Measurements from ENCODE around the gene VPS13D. TPM values are rescaled to one million over a fixed set of nuclear protein-coding genes. Genes with fewer than 3 reads are reported as not detected.

The VPS13D gene
- total and polyA plus RNA-seq, 9 donors = 19.8 to 59.3 (median 41.8) TPM

- 72 to 82% (median 80%) methylated on average over 2 of the region's 2 CpGs for WGBS, 3 donors
- TF ChIP-seq CTCF (IDR thresholded peaks at IDR 0.05) (no peak), POLR2A (IDR thresholded peaks at IDR 0.05) (no peak), EP300 (IDR thresholded peaks at IDR 0.05) (no peak)
- DNase-seq = no peak
- Histone ChIP-seq H3K36me3 (no peaks in the 10 kb centered on the region), H3K4me1 (ENCODE audit: insufficient read depth) (peaks cover 7% of the 10 kb centered on the region), H3K9me3 (no peaks in the 10 kb centered on the region), H3K27me3 (no peaks in the 10 kb centered on the region), H3K27ac (no peak overlapping the region), H3K4me3 (no peak overlapping the region)
- intact Hi-C loops (cut with DNase I) = no loop called here
Observed at GRCh38 chr1:12420171-12420570, 190.3 kb downstream of the VPS13D start.

- Histone ChIP-seq H3K27me3 (no peaks in the 10 kb centered on the region), H3K4me1 (ENCODE audit: insufficient read depth) (peaks cover 7% of the 10 kb centered on the region), H3K9me3 (no peaks in the 10 kb centered on the region), H3K27ac (no peak overlapping the region), H3K4me3 (no peak overlapping the region), H3K36me3 (no peaks in the 10 kb centered on the region)
- intact Hi-C loops (cut with DNase I) = no loop called here
- no peak for DNase-seq
- no peak for TF ChIP-seq CTCF (IDR thresholded peaks at IDR 0.05)
- no peak for TF ChIP-seq POLR2A (IDR thresholded peaks at IDR 0.05)
Observed at GRCh38 chr1:12422488-12422887, 192.7 kb downstream of the VPS13D start.

GRCh38 chr1:12424087-12424529 is 194.3 kb downstream of the VPS13D start:
- TF ChIP-seq POLR2A (IDR thresholded peaks at IDR 0.05) = no peak
- TF ChIP-seq CTCF (IDR thresholded peaks at IDR 0.05) = no peak
- TF ChIP-seq EP300 (IDR thresholded peaks at IDR 0.05) = no peak
- Histone ChIP-seq H3K4me1 (ENCODE audit: insufficient read depth) (peaks cover 8% of the 10 kb centered on the region), H3K27me3 (no peaks in the 10 kb centered on the region), H3K9me3 (no peaks in the 10 kb centered on the region), H3K36me3 (no peaks in the 10 kb centered on the region), H3K4me3 (no peak overlapping the region), H3K27ac (no peak overlapping the region)
- intact Hi-C loops (cut with DNase I) = no loop called here
- no peak for DNase-seq
- WGBS, 3 donors = 0 to 14% (median 4%) methylated on average over 3 of the region's 3 CpGs

GRCh38 chr1:12424793-12425192 is 195.0 kb downstream of the VPS13D start:
- no peak for TF ChIP-seq POLR2A (IDR thresholded peaks at IDR 0.05)
- no peak for TF ChIP-seq CTCF (IDR thresholded peaks at IDR 0.05)
- no peak for TF ChIP-seq EP300 (IDR thresholded peaks at IDR 0.05)
- H3K9me3 ChIP-seq = no peaks in the 10 kb centered on the region
- H3K27me3 ChIP-seq = no peaks in the 10 kb centered on the region
- intact Hi-C loops (cut with DNase I) = no loop called here
- no peak overlapping the region for H3K27ac ChIP-seq
- peaks cover 8% of the 10 kb centered on the region for H3K4me1 ChIP-seq (ENCODE audit: insufficient read depth)
- no peaks in the 10 kb centered on the region for H3K36me3 ChIP-seq
- H3K4me3 ChIP-seq = no peak overlapping the region
- DNase-seq = no peak

GRCh38 chr1:12426030-12426429 is 196.2 kb downstream of the VPS13D start:
- no peak overlapping the region for H3K4me3 ChIP-seq
- 59 to 79% (median 71%) methylated on average over 3 of the region's 3 CpGs for WGBS, 3 donors
- no peaks in the 10 kb centered on the region for H3K27me3 ChIP-seq
- intact Hi-C loops (cut with DNase I) = no loop called here
- no peaks in the 10 kb centered on the region for H3K36me3 ChIP-seq
- DNase-seq = no peak
- no peak for TF ChIP-seq EP300 (IDR thresholded peaks at IDR 0.05)
- no peak for TF ChIP-seq CTCF (IDR thresholded peaks at IDR 0.05)
- no peak for TF ChIP-seq POLR2A (IDR thresholded peaks at IDR 0.05)
- H3K9me3 ChIP-seq = no peaks in the 10 kb centered on the region
- H3K27ac ChIP-seq = no peak overlapping the region
- H3K4me1 ChIP-seq (ENCODE audit: insufficient read depth) = peaks cover 8% of the 10 kb centered on the region

All from ovary (tissue), 9 donors.